CD4-positive, alpha-beta T cell treated with Interleukin-15 for 4 hours (primary cell): ENCODE measurements around the gene FXYD5.
"Not testable (repeated sequence)": the region's sequence is repeated elsewhere in the genome, so short reads cannot be mapped to it uniquely, and the experiment has no call there.

Experiments
- DNase-seq: peaks from one replicate; pipeline ENCODE4 v3.0.0-alpha.2; 2020; ENCODE audit warnings: low spot score

FXYD5 gene

DNA sequence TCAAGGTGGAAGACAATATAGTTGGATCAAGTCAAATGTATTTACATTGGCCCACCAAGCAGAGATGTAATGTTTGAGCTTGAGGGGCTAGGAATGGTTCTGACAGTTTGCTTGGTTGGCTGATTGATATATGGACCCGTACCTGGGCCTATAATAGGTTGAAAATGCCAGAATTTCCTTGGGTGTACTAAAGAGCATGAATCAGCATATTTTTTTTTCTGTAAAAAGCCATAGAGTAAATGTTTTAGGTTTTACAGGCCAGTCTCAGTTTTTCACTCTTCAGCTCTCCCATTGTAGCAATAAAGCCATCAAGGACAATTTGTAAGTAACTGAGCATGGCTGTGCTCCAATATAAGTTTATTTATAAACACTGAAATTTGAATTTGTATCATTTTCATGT is 26.9 kb downstream of the FXYD5 start:
- DNase-seq, result no peak

DNA sequence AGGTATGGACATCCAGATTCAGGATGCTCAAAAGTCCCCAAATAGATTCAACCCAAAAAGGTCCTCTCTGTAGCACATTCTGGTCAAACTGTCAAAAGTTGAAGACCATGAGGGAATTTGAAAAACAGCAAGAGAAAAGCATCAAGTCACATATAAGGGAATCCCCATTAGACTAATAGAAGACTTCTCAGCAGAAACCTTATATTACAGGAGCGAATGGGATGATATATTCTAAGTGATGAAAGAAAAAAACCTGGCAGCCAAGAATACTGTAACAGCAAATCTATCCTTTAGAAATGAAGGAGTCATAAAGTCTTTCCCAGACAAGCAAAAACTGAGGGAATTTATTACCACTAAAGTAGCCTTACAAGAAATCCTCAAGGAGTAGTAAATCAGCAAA is 29.7 kb downstream of the FXYD5 start:
- no peak for DNase-seq

DNA sequence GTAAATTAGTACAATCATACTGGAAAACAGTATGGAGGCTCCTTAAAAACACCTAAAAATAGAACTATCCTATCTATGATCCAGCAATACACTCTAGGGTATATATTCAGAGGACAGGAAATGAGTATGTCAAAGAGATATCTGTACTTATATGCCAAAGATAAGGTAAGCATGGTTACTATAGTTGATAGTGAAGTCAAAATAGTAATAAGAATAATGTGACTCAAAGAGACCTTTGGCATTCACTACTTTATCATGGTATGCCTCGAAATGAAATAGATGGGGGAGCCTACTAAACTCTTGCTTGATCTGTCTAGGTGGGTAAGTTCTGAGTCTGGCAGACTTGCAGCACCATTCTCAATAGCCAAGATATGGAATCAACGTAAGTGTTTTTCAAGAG is 30.3 kb downstream of the FXYD5 start:
- DNase-seq, result no peak

DNA sequence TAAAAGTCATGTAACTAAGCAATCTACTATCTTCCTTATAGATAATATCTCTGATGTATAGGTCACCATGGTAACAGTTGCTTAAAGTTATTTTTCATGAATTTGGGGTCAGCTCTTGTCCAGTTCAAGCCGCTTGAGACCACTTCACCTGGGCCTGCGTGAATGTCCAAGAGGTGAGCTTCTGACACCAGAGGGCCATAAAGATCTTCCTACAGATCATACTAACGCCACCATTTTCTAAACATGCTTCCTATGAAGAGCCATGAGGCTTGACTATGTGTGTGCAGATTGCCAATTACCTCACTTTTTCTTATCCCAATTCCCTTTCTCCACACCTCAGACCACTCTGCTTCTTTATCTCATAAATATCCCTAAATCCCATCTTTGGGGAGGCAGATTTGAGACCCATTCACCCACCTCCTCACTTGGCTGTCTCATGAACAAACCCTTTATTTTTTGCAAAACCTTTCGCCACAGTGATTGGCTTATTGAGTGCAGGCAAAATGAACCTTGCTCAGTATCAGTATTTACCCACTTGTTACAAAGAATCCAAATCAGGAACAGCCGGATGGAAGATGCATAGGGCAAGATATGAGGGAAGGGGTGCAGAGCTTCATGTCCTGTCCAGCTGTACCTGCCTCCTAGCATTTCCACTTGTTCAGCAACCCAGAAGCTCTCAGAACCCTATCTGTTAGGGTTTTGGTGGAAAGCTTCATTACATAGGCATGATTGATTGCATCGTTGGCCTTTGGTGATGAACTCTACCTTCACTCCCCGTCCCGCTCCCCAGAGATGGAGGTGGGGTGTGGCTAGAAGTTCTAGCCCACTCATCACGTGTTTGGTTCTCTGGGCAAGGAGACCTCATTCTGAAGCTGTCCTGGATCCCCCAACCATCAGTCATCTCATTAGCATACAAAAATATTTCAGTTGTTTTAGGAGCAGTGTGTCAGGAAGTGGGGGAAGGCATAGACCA is 39.8 kb downstream of the FXYD5 start:
- no peak for DNase-seq

DNA sequence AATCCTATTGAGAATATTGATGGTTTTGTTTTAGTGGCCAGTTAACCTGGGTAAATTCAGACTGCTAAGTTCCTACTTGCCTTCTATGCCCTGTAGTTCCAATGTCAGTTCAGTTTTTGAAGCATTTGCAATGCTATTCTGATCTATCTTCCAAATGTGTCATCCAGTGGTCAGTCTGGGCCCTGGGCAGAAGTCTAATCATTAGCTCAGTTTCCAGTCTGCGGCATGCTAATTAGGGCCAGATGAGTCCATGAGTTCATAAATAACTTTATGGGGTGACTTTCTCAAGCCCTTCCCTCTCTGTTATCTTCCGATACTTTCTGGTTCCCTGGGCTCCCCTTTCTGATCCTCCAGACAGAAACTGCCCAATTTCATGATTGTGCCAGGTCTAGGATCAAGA is 41.3 kb downstream of the FXYD5 start:
- DNase-seq, result no peak

DNA sequence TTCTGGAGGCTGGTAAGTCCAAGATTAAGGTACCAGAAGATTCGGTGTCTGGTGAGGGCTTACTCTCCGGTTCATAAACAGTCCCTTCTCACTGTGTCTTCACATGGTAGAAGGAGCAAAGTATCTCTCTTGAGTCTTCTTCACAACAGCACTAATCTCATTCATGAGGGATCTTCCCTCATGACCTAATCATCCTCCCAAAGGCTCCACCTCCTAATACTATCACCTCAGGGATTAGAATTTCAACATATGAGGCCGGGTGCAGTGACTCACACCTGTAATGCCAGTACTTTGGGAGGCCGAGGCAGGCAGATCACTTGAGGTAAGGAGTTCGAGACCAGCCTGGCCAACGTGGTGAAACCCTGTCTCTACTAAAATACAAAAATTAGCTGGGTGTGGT is 42.3 kb downstream of the FXYD5 start:
- DNase-seq, result not testable (repeated sequence)

DNA sequence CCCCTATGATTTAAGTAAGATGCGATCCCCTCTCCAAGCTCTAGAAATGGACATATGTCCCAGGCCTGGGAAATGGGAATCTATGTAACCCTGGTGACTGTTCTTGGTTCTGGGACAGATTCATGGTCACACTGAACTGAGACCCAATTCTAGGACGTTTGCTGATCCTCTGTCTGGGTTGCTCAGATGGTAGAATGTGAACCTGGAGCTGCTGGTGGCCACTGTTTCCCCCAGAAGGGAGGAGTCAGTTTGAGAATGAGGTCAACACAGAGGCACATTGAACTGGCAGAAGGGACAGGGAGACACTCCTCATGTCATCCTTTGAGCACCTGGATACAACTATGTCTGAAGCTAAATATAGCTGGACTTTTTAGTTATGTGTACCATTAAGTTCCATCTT is 44.9 kb downstream of the FXYD5 start:
- no peak for DNase-seq

DNA sequence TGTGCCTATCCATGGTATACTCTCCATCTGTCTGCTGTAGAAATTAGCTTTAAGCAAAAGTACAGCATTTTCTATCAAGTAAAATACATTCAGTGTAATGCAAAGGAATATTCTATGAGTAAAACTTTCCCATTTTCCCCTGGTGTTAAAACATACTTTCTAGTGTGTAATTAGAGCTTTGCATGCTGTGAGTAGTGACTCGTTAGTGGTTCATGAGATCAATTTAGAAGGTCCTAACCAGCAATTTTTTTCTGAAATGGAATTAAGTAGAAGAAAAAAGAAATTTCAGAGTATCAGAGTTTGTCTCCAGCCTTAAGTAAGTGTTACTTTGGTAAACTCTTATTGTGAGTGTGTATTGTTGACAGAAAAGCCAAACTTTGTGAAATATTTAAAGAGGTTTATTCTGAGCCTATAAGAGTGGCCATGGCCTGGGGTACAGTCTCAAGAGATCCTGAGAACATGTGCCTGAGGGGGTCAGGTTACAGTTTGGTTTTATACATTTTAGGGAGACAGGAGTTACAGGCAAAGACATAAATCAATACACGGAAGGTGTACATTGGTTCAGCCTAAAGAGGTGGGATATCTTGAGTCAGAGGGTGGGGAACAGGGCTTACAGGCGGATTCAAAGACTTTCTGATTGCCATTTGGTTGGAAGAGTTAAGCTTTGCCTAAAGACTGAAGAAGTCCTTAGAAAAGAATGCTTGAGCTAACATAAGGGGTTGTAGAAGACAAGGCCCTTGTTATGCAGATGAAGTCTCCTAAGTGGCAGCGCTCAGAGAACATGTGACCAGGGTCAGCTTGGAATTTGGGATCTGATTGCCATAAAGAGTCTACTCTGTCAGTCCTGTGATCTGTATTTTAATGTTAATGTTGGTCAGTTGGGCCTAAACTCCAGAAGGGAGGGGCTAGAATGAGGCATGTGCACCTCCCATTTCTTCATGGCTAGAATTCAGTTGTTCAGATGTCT is 48.5 kb downstream of the FXYD5 start:
- no peak for DNase-seq

DNA sequence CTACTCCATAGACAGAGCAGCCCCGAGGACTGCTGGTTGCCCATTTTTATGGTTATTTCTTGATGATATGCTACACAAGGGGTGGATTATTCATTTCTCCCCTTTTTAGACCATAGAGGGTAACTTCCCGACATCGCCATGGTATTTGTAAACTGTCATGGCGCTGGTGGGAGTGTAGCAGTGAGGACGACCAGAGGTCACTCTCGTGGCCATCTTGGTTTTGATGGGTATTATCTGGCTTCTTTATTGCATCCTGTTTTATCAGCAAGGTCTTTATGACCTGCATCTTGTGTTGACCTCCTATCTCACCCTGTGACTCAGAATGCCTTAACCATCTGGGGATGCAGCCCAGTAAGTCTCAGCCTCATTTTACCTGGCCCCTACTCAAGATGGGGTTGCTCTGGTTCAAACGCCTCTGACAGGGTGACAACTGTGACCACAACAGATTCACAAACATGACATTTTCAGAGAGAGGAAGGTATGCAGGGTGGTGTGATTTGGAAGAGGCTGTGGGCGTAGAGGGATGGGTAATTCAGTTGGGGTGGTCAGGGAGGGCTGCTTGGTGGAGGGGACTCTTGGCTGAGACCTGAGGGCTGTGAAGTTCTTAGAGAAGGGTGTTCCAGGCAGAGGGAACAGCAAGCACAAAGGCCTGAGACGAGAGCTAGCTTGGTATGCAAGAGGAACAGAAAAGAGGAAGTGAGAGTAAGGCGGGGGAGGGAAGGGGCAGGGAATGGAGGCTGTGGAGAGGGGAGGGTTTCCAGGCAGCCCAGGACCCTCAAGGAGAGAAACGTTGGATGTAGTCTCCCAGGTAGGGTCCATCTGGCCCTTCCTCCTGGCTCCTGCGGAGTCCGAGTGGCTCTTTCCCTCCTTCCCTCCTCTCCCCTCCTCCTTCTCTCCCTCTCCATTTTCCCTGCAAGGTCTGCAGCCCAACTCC is 50.5 kb downstream of the FXYD5 start:
- no peak for DNase-seq

DNA sequence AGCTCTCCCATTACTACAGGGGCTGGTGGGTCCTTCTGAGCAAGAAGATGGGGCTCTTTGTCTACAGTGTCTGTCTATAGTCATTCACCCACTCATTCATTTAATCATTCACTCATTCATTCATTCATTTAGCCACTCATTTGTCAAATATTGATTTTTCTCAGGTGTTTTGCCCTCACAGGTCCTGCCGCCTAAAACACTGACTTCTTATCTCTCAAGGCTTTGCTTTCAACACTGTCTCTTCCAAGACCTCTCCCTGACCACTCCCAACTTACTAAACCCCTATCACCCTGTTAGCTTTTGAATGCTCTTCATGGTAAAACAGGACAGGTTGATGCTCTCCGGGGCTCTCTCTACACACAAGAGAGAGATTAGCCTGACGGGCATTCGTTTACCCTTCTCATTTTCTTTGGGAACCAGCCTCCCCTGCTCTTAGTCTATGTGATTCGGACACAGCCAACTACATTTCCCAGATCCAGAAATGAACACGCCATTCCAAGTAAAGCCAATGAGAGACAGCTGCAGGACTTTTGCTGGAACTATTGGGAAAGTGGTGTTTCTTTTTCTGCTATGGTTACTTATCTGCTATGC is 51.3 kb downstream of the FXYD5 start:
- no peak for DNase-seq

DNA sequence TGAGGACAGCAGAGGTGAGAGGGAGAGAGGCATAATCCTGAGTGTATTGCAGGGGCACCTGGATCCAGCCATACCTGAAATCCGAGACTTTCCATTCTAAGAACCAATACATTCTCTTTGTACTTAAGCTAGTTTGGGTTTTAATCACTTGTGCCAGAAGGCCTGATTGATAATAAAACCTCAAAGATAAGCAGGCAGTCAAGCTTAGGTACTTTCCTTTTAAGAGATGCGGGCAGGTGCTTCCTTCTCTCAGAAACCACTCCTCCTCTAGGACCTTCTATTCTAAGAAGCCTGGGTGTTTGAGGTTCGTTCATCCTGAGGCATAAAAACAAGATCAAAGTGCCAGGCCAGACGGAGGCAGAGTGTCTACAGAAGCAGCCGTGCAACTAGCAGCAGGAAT is 51.8 kb downstream of the FXYD5 start:
- peak; percentile 90 for DNase-seq

DNA sequence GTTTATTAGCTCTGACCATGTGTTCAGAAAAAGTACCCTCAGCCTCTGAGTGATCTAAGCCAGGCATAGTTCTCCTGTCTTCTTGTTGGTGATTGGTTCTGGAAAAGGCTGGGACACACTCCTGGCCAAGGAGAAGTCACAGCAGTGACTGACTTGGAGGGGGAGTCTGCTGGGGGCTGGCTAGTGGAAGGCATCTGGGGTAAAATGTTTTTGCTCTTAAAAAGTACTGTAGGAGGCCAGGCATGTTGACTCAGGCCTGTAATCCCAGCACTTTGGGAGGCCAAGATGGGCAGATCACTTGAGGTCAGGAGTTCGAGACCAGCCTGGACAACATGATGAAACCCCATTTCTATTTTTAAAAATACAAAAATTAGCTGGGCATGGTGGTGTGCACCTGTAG is 52.3 kb downstream of the FXYD5 start:
- DNase-seq, result no peak

DNA sequence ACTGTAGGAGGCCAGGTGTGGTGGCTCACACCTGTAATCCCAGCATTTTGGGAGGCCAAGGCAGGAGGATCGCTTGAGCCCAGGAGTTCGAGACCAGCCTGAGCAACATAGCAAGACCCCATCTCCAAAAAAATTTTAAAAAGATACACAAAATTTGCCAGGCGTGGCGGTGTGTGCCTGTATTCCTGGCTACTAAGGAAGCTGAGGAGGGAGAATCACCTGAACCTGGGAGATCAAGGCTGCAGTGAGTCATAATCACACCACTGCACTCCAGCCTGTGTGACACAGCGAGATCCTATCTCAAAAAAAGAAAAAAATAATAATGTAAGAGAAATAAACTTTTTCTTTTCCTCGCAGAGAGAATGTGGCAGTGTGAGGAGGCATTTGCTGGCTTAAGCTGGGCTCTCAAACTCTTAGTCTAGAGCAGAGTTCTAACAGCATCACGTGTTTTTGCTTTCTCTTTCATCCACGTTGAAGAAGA is 52.9 kb downstream of the FXYD5 start:
- peak; percentile 72 for DNase-seq

DNA sequence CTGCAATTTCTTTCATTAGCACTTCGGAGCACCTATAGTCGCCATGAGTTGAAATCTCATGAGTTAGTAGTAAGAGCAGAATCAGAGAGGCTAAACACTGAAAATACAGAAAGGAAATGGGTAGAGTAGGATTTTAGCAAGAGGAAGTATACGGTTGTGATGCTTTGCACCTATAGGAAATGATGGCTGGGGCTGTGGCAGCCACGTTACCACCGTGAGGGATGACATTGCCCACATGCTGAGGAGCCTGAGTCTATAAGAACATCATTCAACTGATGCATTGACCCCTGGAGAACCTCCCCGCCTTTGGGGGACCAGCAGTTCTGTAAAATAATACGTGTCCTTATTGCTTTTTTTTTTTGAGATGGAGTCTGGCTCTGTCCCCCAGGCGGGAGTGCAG is 53.6 kb downstream of the FXYD5 start:
- DNase-seq, result no peak

DNA sequence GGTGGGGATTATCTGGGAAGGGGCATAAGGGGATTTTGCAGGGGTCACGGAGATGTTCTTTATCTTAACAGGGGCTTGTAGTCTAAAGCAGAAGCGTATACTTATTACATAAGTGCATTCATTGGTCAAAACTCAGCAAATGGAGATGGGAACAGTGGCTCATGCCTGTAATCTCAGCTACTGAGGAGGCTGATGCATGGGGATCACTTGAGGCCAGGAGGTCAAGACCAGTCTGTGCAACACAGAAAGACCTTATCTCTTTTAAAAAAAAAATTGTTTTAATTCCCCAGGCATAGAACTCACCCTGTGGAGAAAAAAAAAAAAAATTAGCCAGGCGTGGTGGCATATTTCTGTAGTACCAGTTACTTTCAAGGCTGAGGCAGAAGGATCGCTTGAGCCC is 55.1 kb downstream of the FXYD5 start:
- no peak for DNase-seq

DNA sequence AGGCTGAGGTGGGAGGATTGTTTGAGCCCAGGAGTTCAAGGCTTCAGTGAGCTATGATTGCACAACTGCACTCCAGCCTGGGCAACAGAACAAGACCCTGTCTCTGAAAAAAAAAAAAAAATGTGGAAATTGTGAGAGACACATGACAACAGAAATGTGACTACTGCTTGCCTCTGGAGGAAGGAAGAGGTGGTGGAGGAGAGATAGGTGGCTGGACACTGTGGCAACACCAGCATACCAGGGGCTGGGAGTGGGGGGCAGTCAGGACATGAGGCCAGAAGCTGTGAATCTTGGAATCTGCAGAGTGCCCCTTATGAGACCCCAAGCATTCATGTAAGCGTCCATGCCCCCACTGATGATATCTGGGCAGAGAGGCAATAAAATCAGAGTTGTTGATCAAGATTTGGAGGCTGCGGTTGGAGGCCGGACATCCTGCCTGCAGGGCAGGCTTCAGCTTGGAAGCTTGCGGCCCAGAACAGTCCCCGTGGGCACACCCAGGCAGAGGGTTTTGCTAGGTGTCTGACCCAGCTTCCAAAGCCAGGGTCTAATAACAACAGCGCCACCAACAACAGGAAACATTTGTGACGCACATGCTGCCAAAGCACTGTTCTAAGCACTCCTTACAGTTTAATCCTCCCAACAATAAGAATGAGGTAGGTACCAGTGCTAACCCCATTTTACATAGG is 57.2 kb downstream of the FXYD5 start:
- DNase-seq, result peak; percentile 86

DNA sequence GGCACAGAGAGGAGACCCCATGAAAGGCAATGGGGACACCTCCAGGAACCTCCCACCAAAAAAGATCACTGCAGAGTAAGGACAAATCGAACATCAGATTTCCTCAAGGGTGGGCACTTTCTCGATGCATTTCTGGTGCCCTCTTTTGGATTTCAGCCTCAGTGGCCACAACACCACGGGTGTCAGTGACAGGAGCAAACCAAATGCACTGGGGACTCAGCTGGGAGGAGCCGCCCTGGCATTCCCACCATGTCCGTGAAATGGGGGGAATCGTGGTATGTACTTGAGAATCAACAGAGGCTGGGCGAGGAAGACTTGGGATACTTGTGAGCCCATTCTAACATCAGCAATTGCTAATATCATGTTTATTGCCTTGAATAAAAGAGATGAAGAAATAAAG is 57.7 kb downstream of the FXYD5 start:
- no peak for DNase-seq

DNA sequence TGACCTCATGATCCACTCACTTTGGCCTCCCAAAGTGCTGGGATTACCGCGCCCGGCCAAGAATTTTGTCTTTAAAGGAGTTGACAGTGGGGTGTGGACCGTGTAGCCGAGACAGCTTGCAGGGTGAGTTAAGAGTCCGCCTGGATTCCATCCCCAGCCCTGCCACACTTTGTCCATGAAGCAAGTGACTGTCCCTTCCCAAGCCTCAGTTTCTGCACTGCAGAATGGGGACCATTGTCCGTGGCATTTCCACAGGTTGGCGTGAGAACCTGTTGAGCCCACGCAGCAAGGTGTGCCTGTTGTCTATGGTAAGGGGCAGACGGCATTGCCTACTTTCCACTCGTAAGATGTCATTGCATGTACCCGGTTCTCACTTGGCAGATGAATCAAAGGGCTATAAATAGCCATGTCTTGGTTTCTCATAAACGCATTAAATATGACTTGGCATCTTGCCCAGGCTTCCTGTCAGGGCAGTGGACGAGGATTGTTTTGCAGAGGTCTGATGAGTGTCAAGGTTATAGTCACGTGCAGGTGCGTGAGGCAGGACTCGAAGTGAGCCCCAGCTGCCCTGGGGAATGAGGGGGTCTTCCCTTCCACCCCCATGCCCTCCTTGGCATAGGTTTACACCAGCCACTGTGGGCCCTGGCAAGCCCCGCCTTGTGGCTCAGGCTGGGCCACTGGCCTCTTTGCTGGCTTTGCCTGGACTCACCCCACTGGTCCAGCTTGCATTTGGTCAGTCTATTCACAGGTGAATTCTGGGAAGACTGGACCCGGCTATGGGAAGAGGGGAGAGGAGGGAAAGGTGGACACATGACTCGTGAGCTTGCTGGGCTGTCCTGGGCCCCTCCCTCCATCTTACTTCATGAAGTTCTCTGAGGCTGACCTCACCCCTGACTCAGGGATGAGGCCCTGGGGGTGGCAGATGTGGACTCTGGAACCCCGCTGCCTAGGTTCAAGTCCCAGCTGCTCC is 59.4 kb downstream of the FXYD5 start:
- DNase-seq, result peak; percentile 94

DNA sequence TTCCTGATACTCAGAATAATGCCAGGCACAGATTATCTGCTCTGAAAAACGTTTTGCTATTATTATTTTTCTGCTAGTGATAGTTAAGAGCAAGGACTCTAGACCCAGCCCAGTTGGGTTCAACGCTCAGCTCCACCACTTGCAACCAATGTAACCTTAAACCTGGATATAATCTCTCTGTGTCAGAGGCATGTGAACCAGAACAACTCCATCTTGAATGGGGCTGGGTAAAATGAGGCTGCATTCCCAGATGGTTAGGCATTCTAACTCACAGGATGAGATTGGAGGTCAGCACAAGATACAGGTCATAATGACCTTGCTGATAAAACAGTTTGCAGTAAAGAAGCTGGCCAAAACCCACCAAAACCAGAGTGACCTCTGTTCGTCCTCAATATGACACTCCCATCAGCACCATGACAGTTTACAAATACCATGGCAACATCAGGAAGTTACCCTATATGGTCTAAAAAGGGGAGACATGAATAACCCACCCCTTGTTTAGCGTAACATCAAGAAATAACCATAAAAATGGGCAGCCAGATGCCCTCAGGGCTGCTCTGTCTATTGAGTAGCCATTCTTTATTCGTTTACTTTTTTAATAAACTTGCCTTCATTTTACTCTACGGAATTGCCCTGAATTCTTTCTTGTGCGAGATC is 60.4 kb downstream of the FXYD5 start:
- DNase-seq, result no peak
